ENCODE measurements around the gene ABHD3.
"Not testable (repeated sequence)": the region's sequence is repeated elsewhere in the genome, so short reads cannot be mapped to it uniquely, and the experiment has no call there.

ABHD3 gene

DNA sequence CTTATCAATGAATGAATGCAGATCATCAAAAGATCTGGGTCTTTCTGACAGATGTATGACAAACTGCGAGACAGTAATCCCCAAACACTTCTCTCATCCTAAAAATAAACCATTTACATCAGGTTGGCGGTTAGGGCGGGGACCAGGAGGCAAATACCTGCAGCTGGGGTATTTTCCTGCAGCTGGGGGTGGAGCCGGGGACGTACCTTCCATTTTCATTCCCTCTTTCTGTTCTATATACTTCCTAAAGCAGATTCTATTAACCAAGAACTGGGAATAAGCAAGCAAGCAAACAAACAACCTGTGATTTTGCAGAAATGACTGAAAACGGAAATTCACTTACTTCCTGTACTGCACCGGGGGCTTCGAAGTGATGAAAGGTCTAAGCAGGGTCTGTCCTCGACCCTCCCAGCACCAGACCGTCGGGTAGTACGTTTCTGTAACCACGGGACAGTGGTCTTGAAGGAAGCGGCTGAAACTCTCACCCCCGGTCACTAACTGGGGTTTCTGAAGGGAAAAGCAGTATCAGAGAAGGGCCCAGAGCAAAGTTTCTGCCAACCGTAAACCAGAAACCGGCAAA is 1.2 kb downstream of the ABHD3 start:
- peak; percentile 26 for DNase-seq

DNA sequence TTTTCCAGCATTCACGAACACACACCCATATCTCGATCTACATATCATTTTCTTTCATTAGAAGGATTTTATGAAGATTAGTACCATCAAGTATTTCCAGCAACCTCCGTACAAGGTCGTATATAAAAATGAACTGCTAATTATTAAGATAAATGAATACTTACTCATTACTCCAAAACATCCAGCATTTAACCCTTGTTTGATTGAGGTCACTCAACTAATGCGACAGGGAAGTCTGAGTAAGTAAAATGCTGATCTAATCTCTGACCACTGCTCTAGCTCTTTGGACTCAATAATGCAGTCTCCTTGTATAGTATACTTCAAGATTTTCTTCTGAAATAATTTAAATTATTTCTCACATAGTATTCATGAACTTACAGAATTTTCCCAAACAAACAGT is 2.0 kb downstream of the ABHD3 start:
- DNase-seq, result no peak

DNA sequence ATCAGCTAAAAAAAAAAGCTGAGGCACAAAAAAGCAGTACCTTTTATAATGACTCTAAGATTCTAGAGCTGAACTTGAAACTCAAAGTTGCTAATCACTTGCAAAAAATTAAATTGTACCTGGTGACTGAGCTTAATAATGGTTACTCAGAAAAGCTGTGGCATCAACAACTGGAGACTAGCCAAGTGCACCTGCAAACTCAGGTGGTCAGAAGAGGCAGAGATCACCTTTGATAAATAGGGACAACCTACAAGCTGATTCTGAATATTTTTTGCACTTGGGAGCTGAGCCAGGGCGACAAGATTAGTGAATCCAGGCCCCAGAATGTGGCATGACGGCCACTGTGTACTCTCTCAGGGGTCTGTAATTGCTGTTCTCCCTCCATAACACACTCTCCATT is 3.0 kb downstream of the ABHD3 start:
- no peak for DNase-seq

DNA sequence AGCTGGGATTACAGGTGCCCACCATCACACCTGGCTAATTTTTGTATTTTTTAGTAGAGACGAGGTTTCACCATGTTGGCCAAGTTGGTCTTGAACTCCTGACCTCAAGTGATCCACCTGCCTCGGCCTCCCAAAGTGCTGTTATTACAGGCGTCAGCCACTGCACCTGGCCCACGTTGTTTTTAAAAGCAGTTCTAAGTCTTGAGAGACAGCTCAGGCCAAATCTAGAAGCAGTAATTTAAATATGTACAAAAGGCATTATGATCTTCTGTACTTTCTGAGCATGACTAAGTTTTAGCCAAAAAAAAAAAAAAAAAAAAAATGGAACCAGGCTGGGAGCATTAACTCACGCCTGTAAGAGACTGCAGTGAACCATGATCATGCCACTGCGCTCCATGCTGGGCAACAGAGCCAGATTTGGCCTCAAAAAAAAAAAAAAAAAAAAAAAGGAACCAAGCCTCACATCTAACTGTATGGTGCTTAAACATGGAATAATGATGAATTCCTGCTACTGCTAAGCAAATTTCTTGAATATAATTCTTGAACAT is 4.0 kb downstream of the ABHD3 start:
- no peak for DNase-seq

DNA sequence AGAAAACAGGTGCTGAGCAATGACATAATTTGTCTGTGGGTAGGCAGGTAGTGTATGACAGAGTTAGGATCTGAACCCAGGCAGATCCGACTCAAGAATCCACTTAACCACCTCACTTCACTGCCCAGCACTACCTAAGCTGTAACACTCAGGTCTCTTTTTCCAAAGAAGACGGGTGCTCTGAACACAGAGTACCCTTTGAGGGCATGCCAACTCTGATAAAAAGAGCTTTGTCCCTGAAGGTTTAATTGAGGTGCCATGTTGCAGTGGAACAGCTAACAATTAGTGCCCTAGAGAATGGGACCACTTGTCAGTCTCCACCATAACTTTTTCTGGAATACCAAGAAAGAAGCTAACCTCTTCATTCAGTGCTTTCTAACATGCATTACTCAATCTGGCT is 11.3 kb downstream of the ABHD3 start:
- no peak for DNase-seq

DNA sequence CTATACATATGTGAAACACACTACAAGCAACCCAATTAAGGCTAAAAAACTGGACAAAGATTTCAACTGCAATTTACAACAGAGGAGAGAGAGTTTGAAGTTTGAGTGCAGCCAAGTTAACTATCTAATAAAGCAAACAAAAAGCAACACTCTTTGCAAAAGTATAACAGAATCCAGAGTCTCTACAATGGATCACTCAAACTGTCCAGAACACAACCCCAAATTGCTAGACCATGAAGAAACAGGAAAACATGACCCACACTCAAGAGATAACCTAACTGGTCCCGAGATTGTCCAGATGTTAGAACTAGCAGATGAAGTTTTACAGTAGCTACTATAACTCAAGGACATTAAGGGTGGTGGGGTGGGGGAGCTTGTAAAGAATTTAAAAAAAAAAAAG is 14.8 kb downstream of the ABHD3 start:
- no peak for DNase-seq

DNA sequence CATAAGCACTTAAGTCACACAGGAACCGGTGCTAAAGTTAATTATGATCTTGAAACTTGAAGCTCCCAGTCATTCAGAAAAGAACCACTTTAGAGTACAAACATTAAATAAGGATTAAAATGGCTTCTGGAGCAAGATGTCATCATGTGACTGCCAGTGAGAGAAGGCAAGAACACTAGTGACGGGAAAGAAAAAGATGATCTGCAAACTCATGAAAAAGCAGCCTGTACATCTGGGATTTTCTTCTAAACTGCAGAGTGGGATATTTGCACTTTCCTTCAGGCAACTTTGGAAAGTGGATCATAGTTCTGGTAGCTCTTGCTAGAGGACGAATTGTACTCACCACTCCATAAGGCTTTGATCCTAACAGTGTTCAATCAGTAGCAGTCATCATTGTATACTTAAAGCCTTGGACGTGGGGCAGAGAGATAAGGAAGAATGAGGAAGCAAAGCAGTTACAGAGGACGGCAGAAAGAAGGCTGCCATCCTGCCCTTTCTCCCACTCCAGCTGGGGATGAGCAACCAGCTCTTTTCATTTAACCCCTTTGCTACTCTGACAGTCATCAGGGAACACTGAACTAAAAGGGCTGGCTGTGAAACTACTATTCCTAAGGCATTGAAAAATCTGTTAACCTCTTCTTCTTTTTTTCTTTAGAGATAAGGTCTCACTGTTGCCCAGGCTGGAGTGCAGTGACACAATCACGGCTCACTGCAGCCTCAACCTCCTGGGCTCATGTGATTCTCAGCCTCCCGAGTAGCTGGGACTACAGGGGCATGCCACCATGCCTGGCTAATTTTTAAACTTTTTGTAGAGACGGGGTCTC is 18.1 kb downstream of the ABHD3 start:
- DNase-seq, result no peak

DNA sequence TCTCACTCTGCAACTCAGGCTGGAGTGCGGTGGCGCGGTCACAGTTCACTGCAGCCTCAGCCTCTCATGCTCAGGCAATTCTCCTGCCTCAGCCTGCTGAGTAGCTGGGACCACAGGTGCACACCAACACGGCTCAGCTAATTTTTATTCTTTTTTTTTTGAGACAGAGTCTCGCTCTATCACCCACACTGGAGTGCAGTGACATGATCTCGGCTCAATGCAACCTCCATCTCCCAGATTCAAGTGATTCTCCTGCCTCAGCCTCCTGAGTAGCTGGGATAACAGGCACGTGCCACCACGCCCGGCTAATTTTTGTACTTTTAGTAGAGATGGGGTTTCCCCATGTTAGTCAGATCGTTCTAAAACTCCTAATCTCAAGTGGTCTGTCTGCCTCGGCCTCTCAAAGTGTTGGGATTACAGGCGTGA is 19.0 kb downstream of the ABHD3 start:
- not testable (repeated sequence) for DNase-seq

DNA sequence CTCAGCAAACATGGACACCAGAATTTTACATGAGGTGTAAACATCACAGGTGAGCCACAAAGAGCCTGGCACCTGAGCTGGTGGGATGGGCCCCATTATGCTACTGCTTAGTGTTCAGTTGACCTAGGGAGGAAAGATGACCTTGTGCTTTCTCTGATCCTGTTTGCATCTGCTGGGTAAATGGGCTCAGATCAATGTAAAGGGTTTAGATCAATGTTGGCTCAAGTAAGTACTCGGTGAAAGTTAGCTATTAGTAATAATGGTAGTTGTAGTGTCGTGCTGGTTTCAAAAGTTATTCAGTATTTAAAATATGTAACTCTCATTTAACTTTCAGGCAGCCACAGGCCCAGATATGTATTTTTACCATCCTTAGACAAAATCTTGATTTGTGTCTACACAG is 19.8 kb downstream of the ABHD3 start:
- DNase-seq, result no peak

DNA sequence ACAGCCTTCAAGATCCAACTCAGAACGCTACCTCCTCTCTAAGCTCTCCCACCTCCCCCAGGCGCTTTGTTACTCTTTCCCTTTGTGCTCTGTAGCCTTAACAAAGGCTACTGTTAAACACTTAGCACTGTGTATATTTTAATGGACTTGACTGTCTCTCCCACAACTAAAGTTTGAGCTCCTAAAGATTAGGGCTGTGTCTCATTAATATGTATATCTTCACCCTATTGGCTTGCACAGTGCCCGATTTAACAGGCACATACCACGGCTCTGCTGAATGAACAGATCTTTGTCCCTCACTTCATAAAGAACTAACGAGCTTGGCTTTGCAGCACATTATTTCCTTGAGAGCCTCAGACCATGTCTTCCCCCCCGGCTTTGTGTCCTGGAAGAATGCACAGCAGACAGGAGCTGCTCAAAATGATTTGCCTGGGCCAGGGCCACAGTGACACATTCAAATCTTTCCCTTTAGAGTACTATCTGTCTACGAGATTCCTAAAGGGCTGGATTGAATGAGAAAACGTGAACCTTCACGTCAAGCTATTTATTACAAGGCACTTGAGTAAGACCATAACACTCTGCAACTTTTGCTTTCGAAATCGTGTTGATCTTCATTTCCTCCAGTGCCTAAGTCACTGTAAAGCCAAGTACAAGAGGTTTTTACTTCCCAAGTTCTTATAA is 22.1 kb downstream of the ABHD3 start:
- DNase-seq, result no peak

DNA sequence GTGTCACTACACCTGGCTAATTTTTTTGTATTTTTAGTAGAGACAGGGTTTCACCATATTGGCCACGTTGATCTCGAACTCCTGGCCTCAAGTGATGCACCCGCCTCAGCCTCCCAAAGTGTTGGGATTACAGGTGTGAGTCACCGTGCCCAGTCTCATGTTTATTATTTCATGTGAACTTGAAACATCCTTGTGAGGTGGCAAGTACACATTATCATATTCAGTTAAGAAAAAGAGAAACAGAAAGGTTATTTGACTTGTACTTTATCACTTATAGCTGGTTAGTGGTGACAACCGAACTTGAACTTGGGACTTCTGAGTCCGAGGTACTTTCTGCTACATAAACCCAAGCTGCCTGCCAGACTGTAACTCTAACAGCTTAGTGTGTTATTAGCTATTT is 24.4 kb downstream of the ABHD3 start:
- no peak for DNase-seq

DNA sequence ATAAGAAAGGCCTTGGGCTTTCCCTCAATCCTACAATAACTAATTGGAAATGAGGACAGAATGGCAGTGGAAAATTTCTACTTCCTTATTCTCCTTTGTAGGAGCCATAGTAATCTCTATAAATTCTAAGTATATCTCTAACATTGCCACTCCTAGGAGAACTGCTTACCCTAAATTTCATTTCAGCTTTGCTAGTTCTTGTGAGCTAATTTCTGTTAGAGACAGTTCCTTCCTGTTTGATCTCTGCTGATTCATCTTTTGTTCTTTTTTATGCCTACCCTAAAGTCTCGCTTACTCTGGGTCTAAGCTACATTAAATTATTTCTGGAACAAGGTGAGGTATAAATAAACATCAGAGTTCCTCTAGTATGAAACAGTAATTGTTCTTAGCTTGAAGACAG is 25.7 kb downstream of the ABHD3 start:
- DNase-seq, result no peak

DNA sequence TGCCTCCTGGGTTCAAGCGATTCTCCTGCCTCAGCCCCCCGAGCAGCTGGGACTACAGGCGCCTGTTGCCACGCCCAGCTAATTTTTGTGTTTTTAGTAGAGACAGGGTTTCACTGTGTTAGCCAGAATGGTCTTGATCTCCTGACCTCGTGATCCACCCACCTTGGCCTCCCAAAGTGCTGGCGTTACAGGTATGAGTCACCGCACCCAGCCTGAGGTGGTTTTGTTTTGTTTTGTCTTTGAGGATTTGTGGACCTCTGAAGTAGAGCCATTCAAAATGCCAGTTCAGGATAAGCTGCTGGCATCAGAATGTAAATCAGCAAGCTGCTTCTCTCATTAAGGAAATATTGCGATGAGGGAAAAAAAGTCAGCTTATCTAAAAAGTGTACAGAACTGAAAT is 29.2 kb downstream of the ABHD3 start:
- not testable (repeated sequence) for DNase-seq

DNA sequence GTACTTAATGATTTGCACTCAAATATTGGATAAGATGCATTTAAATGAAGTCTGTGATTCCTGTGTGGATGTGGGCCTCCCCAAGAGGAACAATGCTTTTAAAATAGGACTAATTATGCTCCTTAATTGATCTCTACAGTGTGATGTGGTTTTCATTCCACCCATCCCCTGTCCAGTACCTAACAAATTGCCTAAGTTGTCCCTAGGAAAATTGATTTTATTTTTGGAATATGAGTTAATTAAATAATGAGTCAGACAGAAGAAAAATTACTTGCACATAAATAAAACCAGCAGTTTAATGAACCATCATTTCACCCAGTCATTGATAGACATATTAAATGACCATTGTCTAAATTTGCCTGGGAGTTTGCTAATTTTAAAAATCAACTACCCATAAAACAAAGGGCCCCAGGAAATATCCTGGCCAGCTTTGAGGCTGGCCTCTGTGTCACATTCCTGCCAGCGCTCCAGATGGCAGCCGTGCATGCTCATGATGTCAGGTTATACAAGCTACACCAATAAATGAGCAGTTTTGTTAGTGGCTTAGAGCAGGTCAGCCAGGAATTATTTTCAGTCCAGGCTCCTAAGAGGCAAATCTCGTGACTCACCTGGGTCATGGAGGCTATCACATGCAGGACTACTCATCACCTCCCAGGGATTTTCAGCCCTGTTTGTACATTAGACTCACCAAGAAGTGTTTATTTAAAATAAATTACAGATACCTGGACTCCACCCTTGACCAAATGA is 31.9 kb downstream of the ABHD3 start:
- no peak for DNase-seq

DNA sequence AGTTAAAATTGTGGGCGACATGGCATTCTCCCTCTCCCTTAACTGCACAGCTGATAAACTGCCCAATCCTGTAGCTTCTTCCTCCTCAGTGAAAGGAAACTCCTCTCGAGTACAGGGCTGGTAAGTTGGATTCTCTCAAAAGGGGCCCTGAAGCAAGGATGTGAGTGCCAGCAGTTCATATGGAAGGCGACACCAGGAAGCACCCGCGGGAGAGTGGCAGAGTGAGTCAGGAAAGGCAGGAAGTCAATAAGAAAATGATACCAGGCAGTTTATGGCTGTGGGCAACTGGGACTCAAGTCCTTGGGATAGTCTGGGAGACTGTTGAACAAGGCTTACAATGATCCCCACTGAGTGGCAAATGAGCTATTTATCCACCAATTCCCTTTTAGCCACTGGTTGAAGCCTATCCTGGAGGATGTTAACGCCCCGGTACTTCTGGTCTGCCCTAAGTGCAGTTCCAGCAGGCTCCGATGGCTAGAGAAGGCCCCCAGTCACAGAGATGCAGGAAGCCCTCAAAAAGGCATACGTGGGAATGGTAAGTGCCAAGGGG is 34.8 kb downstream of the ABHD3 start:
- peak; percentile 3 for DNase-seq

DNA sequence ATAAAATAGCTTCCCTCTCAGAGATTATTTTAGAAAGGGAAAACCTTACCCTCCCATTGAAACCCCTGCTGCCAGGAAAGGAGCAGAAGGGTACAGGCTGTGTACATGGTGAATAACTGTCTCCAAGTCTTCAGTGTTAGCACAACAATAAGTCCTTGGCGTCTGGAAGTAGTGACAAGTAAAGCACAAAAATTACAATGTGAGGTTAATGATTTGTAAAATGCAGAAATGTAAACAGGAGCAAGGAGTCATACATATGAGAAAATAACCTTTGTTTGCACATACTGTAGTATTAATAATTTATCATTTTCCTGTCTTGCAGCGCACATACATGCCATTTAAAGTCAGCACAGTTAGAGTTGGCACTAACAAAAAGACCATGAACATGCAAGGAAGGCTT is 40.5 kb downstream of the ABHD3 start:
- DNase-seq, result no peak

DNA sequence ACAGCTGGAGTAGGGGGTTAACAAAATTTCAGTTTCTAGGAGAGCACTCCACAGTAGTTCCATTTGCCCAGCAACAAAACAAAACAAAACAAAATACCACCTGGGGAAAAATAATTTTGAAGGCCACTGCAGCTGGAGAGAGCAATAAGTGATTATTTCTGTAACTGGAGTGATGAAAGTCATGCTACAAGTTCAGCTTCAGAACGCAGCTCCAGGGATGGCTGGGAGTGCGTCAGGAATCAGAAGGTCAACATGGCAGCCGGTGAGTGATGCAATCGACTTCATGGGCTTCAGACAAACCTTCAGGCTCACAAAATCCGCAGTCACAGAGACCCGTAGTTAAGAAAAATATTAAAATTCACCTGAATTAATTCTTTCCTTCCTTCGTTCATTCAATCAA is 41.0 kb downstream of the ABHD3 start:
- DNase-seq, result no peak

DNA sequence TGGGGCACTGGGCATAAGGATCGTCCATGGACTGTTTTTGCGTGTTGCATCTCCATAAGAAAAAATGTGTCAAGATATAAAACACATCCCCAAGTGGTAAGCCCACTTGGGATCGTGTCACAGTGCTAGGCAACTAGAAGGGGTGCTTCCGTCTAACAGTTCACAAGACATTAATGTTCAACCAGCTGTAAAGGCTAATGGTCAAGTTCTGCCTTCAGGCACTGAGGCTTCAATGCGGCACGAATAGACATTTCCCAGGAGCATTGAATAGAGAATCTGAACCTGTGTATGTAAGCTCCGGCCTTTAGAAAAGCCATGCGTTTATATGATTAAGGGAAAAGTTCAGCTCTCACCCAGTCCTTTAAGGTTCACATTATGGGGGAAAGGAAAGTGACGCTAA is 42.0 kb downstream of the ABHD3 start:
- no peak for DNase-seq

DNA sequence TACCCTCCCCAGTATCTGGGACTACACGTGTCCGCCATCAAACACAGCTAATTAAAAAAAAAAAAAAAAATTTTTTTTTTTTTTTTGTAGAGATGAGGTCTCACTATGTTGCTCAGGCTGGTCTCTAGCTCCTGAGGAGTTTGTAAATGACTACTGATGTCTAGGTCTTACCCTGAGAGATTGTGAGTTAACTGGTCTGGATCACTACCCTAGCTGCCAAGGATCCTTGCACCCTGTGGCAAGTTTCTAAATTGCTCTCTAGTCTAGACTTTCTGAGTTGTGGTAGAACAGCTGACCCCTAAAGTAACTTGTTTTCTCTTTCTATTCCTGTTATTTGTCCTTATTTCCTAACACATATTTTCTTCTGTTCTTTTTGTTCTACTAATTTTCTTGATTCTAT is 44.5 kb downstream of the ABHD3 start:
- no peak for DNase-seq

DNA sequence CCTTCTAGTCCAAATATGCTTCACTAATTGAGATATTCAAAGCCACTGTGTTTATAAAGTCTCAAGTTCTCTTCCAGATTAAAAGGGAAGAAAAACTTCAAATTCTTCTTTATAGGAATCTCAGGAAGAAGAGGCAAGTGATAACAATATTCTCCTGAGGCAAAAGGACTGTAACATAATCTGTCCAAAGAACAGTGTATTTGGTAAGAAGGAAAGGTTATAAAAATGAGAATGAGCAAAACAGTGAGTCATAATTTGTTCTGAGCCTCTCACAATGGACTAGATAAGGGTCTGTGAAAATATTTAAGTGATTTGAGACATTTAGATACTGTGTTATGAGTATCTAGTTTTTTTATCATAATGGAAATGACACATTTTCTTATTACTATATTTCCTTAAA is 48.2 kb downstream of the ABHD3 start:
- DNase-seq, result no peak

DNA sequence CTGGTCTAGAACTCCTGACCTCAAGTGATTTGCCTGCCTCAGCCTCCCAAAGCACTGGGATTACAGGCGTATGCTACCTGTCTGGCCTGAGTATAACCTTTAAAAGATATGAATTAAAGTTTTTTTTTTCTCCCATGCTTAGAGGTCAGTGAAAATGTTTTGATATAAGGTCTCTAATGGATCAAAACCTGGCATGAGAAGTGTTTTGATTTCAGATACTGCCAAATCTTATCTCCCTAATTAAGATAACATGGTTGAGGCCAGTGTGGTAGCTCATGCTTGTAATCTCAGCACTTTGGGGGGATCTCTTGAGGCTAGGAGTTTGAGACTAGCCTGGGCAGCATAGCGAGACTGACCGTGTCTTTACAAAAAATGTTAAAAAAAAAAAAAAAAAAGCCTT is 51.2 kb downstream of the ABHD3 start:
- DNase-seq, result no peak

DNA sequence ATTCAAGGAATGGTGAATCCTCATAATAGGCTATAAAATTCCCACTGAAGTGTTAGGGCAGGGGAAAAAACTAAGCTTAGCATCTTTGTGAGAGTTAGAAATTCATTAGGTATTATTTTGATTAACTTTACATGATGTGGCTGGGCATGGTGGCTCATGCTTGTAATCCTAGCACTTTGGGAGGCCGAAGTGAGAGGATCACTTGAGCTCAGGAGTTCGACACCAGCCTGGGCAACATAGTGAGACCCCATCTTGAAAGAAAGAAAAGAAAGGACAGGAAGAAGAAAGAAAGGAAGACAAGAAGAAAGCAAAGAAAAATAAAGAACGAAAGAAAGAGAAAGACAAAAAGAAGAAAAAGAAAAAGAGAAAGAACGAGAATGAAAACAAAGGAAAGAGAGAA is 52.5 kb downstream of the ABHD3 start:
- DNase-seq, result no peak

DNA sequence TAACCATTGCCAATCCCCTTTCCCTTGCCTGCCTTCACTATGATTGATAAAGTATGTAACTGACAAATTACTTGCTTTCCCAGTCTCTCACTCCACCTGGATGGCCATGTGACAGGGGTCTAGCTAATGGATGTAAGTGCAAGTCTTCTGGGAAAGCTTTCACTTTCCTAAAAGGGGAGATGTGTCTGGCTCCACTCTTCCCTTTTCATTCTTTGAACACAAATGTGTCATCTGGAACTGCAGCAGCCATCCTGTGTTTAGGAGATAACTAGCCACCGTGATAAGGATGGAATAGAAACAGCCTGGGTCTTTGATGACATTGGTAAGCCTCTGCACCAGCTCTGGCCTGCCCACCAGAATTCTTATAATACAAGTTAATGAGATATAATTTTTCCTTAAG is 54.3 kb downstream of the ABHD3 start:
- DNase-seq, result no peak
